Thoracic aorta (tissue), 2 donors: ENCODE measurements around the gene LIN9. TPM values are rescaled to one million over a fixed set of nuclear protein-coding genes. Genes with fewer than 3 reads are reported as not detected.

Experiments
- ATAC-seq: fragments of 150-250 bp; one replicate; pipeline ENCODE4 v1.8.0; 2017; ENCODE audit warnings: low read depth; ENCODE audit not compliant: insufficient number of reproducible peaks, low FRiP score
- DNase-seq: peaks from one replicate; pipeline ENCODE4 v3.0.0-alpha.2; 2020; ENCODE audit warnings: low spot score
- H3K27ac ChIP-seq, 2 donors: fragments of 200-600 bp; sonication (generic); 1 replicate in 1 of 2; 2 replicates in 1 of 2; pipeline ENCODE4 v1.5.1; 2016; ENCODE audit warnings: mild to moderate bottlenecking in 2 of 2, moderate library complexity in 2 of 2
- H3K27me3 ChIP-seq: fragments of 200-600 bp; sonication (generic); replicated peaks from 2 replicates; pipeline ENCODE4 v1.6.0; 2016; ENCODE audit warnings: mild to moderate bottlenecking; ENCODE audit not compliant: insufficient read depth
- H3K36me3 ChIP-seq: fragments of 200-600 bp; sonication (generic); one replicate; pipeline ENCODE4 v1.5.1; 2016
- H3K4me1 ChIP-seq, 2 donors: fragments of 200-600 bp; sonication (generic); 1 replicate in 1 of 2; 2 replicates in 1 of 2; pipeline versions ENCODE4 v1.5.1 to v1.6.0; 2016; ENCODE audit warnings: low read depth in 2 of 2, mild to moderate bottlenecking in 1 of 2; ENCODE audit not compliant: control insufficient read depth in 1 of 2
- H3K4me3 ChIP-seq: fragments of 200-600 bp; sonication (generic); 2 replicates; pipeline ENCODE4 v1.5.1; 2016; ENCODE audit warnings: mild to moderate bottlenecking
- H3K9me3 ChIP-seq: fragments of 200-600 bp; sonication (generic); 2 replicates; pipeline ENCODE4 v1.5.1; 2016
- total RNA-seq, 2 donors: library from RNA; depleted of rRNA; stranded (reverse); fragments of >200 nt; gene quantifications; one replicate each; pipeline versions ENCODE4 v1.1.0 to v1.2.3, GENCODE V29; 2016
- TF ChIP-seq, protein P1 (sequence below): fragments of 200-600 bp; sonication (generic); IDR thresholded peaks from one replicate; pipeline ENCODE4 v1.5.1; 2019; ENCODE audit warnings: antibody characterized with exemption

Gene LIN9
- total RNA-seq, 2 donors from 2014 or later: 1.3 to 1.6 TPM

DNA sequence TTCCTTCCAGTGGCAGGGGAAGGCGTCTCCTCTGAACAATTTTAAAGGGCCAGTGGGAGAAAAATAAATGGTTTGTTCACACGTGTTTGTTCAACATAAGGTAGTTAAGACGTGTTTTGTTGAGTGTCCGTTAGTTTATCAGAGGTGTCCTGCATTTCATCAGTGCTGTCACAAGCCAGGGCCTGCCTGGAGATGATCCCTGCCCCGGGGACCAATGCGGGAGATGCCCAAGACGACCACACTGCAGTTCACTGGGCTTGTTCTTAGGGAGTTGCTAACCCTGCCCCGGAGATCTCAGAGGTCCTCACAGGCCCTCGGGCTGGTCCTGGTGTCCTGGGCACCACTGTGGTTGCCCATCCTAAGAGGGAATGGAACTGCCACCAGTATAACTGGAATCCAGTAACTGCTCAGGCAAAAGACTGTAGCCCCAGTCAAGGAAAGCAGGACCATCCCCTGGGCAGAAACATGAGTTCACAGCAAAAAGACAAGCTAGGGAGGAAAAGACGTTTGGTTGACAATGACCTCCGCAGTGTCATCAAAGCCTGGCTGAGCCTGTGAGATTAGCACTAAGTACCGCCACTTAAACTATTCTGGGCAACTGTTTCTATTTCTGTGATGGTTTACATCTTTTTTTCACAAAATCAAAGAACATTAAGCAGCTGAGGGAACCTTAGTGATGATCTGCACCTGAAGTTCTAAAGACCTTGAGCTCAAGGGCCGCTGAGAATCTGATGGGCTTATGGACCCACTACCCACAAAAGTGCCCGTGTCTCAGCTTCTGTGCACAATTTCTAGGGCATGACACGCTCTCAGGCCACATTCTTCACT lies 44.9 kb upstream of the LIN9 start:
- peaks cover 0 to 15% of the 10 kb centered on the region in 2 donors for H3K4me1 ChIP-seq
- no peaks in the 10 kb centered on the region for H3K27me3 ChIP-seq
- TF ChIP-seq, protein P1, sequence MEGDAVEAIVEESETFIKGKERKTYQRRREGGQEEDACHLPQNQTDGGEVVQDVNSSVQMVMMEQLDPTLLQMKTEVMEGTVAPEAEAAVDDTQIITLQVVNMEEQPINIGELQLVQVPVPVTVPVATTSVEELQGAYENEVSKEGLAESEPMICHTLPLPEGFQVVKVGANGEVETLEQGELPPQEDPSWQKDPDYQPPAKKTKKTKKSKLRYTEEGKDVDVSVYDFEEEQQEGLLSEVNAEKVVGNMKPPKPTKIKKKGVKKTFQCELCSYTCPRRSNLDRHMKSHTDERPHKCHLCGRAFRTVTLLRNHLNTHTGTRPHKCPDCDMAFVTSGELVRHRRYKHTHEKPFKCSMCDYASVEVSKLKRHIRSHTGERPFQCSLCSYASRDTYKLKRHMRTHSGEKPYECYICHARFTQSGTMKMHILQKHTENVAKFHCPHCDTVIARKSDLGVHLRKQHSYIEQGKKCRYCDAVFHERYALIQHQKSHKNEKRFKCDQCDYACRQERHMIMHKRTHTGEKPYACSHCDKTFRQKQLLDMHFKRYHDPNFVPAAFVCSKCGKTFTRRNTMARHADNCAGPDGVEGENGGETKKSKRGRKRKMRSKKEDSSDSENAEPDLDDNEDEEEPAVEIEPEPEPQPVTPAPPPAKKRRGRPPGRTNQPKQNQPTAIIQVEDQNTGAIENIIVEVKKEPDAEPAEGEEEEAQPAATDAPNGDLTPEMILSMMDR: no peak
- H3K9me3 ChIP-seq: no peaks in the 10 kb centered on the region
- no peak overlapping the region for H3K27ac ChIP-seq
- DNase-seq (no peak), ATAC-seq (no peak)
- H3K36me3 ChIP-seq: peaks cover 1% of the 10 kb centered on the region
- H3K4me3 ChIP-seq: no peak overlapping the region

DNA sequence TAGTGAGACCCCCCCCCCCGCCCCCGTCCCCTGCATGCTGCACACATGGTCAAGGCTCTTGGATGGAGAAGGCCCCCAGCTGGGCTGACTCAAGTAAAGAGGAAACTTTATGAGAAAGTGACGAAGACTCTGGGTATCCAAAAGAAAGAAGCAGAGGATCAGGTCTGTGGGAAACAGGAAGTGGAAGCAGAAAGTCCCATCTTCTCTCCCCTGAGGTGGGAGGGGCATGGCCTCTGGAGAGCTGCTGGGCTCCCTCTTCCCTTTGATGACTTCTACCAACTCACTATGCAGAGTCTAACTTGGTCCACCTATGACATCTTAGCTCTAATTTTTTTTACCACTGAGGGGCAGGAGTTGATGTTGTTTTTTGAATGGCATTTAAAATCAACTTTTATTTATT lies 42.7 kb upstream of the LIN9 start:
- no peak for ATAC-seq
- TF ChIP-seq, protein P1: no peak
- Histone ChIP-seq H3K27ac (no peak overlapping the region), H3K9me3 (no peaks in the 10 kb centered on the region), H3K4me1 (peaks cover 0 to 13% of the 10 kb centered on the region in 2 donors), H3K36me3 (no peaks in the 10 kb centered on the region), H3K27me3 (no peaks in the 10 kb centered on the region), H3K4me3 (no peak overlapping the region)
- DNase-seq: no peak

DNA sequence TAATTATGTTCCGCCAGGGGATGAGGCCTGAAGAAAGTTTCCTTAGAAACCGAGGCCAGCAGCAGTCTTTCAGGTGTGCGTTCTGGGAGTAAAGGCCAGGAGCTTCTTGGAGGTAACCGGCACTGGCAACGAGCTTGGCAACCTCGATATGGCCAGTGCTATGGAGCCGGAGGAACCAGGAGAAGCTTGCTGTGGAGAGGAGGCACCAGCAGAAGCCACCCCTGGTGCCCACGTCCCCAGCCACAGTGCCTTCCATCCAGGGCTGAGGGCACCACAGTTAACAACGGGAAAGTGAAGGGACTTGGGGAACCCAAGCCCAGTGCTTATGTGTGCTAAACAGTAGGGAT lies 41.5 kb upstream of the LIN9 start:
- no peak overlapping the region for H3K4me3 ChIP-seq
- no peaks in the 10 kb centered on the region for H3K36me3 ChIP-seq
- no peak for ATAC-seq
- no peaks in the 10 kb centered on the region for H3K27me3 ChIP-seq
- H3K27ac ChIP-seq: no peak overlapping the region
- no peaks in the 10 kb centered on the region for H3K9me3 ChIP-seq
- TF ChIP-seq, protein P1: no peak
- DNase-seq: no peak
- H3K4me1 ChIP-seq: peaks cover 0 to under 1% of the 10 kb centered on the region in 2 donors

DNA sequence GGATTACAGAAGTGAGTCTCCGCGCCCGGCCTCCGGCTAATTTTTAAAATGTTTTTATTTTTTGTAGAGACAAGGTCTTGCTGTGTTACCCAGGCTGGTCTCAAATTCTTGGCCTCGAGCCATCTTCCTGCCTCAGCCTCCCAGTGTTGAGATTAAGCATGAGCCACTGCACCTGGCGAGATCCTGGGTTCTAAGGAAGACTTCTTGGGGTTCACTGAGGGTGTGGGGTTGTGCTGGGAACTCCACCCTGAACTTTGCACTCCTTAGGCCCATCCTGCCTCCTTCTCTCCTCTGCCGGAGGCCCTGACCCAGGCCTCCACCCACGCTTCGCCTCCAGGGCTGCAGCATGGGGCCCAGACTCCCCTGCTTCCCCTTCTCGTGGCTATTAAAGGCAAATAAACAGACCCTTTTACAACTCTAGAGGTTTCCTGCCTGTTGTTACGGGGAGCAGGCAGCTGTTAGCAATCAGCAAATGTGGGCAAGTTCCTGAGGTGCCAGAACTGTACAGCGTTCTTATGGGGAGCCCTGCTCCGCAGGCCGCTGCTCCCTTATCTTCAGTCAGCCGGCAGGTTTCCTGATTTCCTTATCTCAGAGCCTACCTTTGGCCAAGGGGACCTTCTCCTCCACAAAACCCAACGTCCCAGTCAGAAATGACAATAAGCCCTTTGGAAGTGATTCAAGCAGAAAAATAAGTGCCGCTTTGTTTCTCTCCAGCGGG lies 41.0 kb upstream of the LIN9 start:
- no peaks in the 10 kb centered on the region for H3K9me3 ChIP-seq
- no peaks in the 10 kb centered on the region for H3K4me1 ChIP-seq
- ATAC-seq: no peak
- no peaks in the 10 kb centered on the region for H3K36me3 ChIP-seq
- H3K27ac ChIP-seq: no peak overlapping the region
- H3K27me3 ChIP-seq: no peaks in the 10 kb centered on the region
- DNase-seq: no peak
- H3K4me3 ChIP-seq: no peak overlapping the region
- TF ChIP-seq, protein P1: no peak

DNA sequence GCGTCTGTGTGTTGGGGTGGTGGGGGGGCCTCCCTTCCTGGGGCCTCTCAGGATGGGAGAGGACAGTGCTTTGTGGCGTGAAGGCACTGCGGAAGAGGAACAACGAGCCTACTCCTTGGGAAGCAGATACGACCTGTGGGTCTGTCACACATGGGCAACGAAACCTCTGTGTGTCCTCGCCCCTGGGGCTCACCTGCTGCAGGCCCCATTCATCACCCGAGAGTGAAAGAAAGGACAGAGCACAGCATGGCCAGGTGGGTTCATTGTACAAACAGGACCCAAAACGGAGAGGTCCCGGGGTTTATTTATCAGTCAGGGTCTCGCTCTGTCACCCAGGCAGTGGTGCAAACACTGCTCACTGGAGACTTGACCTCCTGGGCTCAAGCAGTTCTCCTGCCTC lies 40.1 kb upstream of the LIN9 start:
- ATAC-seq (no peak), DNase-seq (no peak)
- Histone ChIP-seq H3K9me3 (no peaks in the 10 kb centered on the region), H3K27me3 (no peaks in the 10 kb centered on the region), H3K27ac (no peak overlapping the region), H3K4me1 (no peaks in the 10 kb centered on the region), H3K4me3 (no peak overlapping the region), H3K36me3 (no peaks in the 10 kb centered on the region)
- TF ChIP-seq, protein P1: no peak
